H9 (cell line): ENCODE data around the gene RPL36. TPM values are rescaled to one million over a fixed set of nuclear protein-coding genes. Genes with fewer than 3 reads are reported as not detected.

Experiments used
- DNase-seq: peaks from one replicate; pipeline ENCODE4 v3.0.0-alpha.2; 2017
- H2AFZ ChIP-seq: one replicate; pipeline ENCODE4 v1.6.1; 2013; ENCODE audit warnings: mild to moderate bottlenecking, low read length, control low read depth, moderate library complexity
- H2AK5ac ChIP-seq: 2 replicates; pipeline ENCODE4 v1.6.1; 2013; ENCODE audit warnings: low read length, control low read depth, mixed read lengths; ENCODE audit not compliant: insufficient read length
- H2BK120ac ChIP-seq: one replicate; pipeline ENCODE4 v1.6.1; 2013; ENCODE audit warnings: low read depth, mild to moderate bottlenecking, low read length, control low read depth, inconsistent platforms; ENCODE audit not compliant: poor library complexity, severe bottlenecking
- H2BK12ac ChIP-seq: 2 replicates; pipeline ENCODE4 v1.6.1; 2013; ENCODE audit warnings: low read length, control low read depth, mixed read lengths, low read depth; ENCODE audit not compliant: insufficient read length
- H2BK15ac ChIP-seq: 2 replicates; pipeline ENCODE4 v1.6.1; 2013; ENCODE audit warnings: low read depth, low read length, control low read depth
- H2BK20ac ChIP-seq: one replicate; pipeline ENCODE4 v1.6.1; 2013; ENCODE audit warnings: low read depth, mild to moderate bottlenecking, low read length, control low read depth, inconsistent platforms; ENCODE audit not compliant: poor library complexity, severe bottlenecking
- H2BK5ac ChIP-seq: 2 replicates; pipeline ENCODE4 v1.6.1; 2013; ENCODE audit warnings: low read length, control low read depth, mixed read lengths; ENCODE audit not compliant: insufficient read length
- H3K14ac ChIP-seq: 2 replicates; pipeline ENCODE4 v1.6.1; 2013; ENCODE audit warnings: low read length, control low read depth; ENCODE audit not compliant: insufficient read depth
- H3K18ac ChIP-seq: 2 replicates; pipeline ENCODE4 v1.6.1; 2013; ENCODE audit warnings: low read depth, mild to moderate bottlenecking, mixed read lengths, low read length, control low read depth; ENCODE audit not compliant: insufficient read length
- H3K23ac ChIP-seq: 2 replicates; pipeline ENCODE4 v1.6.1; 2013; ENCODE audit warnings: low read length, control low read depth, mixed read lengths, low read depth; ENCODE audit not compliant: insufficient read length
- H3K23me2 ChIP-seq: 2 replicates; pipeline ENCODE4 v1.6.1; 2013; ENCODE audit warnings: low read depth, mild to moderate bottlenecking, mixed read lengths, low read length, control low read depth; ENCODE audit not compliant: insufficient read length, poor library complexity, severe bottlenecking
- H3K27ac ChIP-seq: 2 replicates; pipeline ENCODE4 v1.5.1; 2013; ENCODE audit warnings: low read length, control low read depth, mixed read lengths, low read depth; ENCODE audit not compliant: insufficient read length
- H3K27me3 ChIP-seq: 2 replicates; pipeline ENCODE4 v1.6.1; 2013; ENCODE audit warnings: low read length, control low read depth, inconsistent platforms; ENCODE audit not compliant: insufficient read depth
- H3K4ac ChIP-seq: 2 replicates; pipeline ENCODE4 v1.6.1; 2013; ENCODE audit warnings: low read depth, mild to moderate bottlenecking, control low read depth, inconsistent platforms, low read length, moderate library complexity
- H3K4me1 ChIP-seq: 2 replicates; pipeline ENCODE4 v1.6.1; 2013; ENCODE audit warnings: low read length, control low read depth, inconsistent platforms; ENCODE audit not compliant: insufficient read depth
- H3K4me2 ChIP-seq: 2 replicates; pipeline ENCODE4 v1.6.1; 2013; ENCODE audit warnings: low read length, control low read depth, mixed read lengths; ENCODE audit not compliant: insufficient read length, insufficient read depth
- H3K56ac ChIP-seq: 2 replicates; pipeline ENCODE4 v1.6.1; 2013; ENCODE audit warnings: low read depth, mild to moderate bottlenecking, mixed read lengths, low read length, control low read depth; ENCODE audit not compliant: insufficient read length
- H3K79me1 ChIP-seq: 2 replicates; pipeline ENCODE4 v1.6.1; 2013; ENCODE audit warnings: low read depth, mild to moderate bottlenecking, moderate library complexity, low read length, control low read depth, inconsistent platforms; ENCODE audit not compliant: insufficient read depth, poor library complexity, severe bottlenecking
- H3K79me2 ChIP-seq: 2 replicates; pipeline ENCODE4 v1.6.1; 2013; ENCODE audit warnings: low read length, control low read depth, inconsistent platforms; ENCODE audit not compliant: insufficient read depth
- H3K9ac ChIP-seq: 2 replicates; pipeline ENCODE4 v1.6.1; 2013; ENCODE audit warnings: low read length, control low read depth, mixed read lengths; ENCODE audit not compliant: insufficient read length; ENCODE audit errors: extremely low read depth
- H3K9me3 ChIP-seq: one replicate; pipeline ENCODE4 v1.6.1; 2013; ENCODE audit warnings: low read depth, low read length, inconsistent platforms; ENCODE audit not compliant: control insufficient read depth
- H3T11ph ChIP-seq: one replicate; pipeline ENCODE4 v1.6.1; 2013; ENCODE audit warnings: mild to moderate bottlenecking, low read length, control low read depth, inconsistent platforms
- H4K20me1 ChIP-seq: one replicate; pipeline ENCODE4 v1.6.1; 2013; ENCODE audit not compliant: control insufficient read depth, insufficient read length, insufficient read depth
- H4K5ac ChIP-seq: 2 replicates; pipeline ENCODE4 v1.6.1; 2013; ENCODE audit warnings: low read depth, mild to moderate bottlenecking, mixed read lengths, low read length, control low read depth; ENCODE audit not compliant: insufficient read length
- H4K8ac ChIP-seq: replicated peaks from 2 replicates; pipeline ENCODE4 v1.6.1; 2013; ENCODE audit warnings: low read length, control low read depth, mixed read lengths, low read depth; ENCODE audit not compliant: insufficient read length
- H4K91ac ChIP-seq: 2 replicates; pipeline ENCODE4 v1.6.1; 2013; ENCODE audit warnings: low read depth, mild to moderate bottlenecking, moderate library complexity, mixed read lengths, low read length, control low read depth; ENCODE audit not compliant: insufficient read length
- H3K27ac Mint-ChIP-seq, 3 experiments: 2 replicates in 2 of 3; 3 replicates in 1 of 3; pipeline ENCODE4 v1.8.0; 2020 to 2021; ENCODE audit warnings: mixed read lengths in 3 of 3, mild to moderate bottlenecking in 1 of 3, moderate library complexity in 1 of 3
- H3K27me3 Mint-ChIP-seq: 2 replicates; pipeline ENCODE4 v1.8.0; 2021; ENCODE audit warnings: low read depth, mild to moderate bottlenecking, moderate library complexity, mixed read lengths
- H3K36me3 Mint-ChIP-seq, 3 experiments: 2 replicates in 2 of 3; 3 replicates in 1 of 3; pipeline ENCODE4 v1.8.0; 2020 to 2021; ENCODE audit warnings: low read depth in 3 of 3, mixed read lengths in 3 of 3; ENCODE audit not compliant: insufficient read depth in 1 of 3
- H3K4me1 Mint-ChIP-seq, 2 experiments: 2 replicates each; pipeline ENCODE4 v1.8.0; 2020; ENCODE audit warnings: mixed read lengths in 2 of 2
- H3K4me3 Mint-ChIP-seq, 2 experiments: 2 replicates in 1 of 2; 3 replicates in 1 of 2; pipeline ENCODE4 v1.8.0; 2020 to 2021; ENCODE audit warnings: mild to moderate bottlenecking in 2 of 2, mixed read lengths in 2 of 2, moderate library complexity in 1 of 2
- H3K9me3 Mint-ChIP-seq, 2 experiments: 2 replicates in 1 of 2; 3 replicates in 1 of 2; pipeline ENCODE4 v1.8.0; 2020; ENCODE audit warnings: mild to moderate bottlenecking in 2 of 2, mixed read lengths in 2 of 2, moderate library complexity in 1 of 2
- CTCF ChIP-seq: fragments of 200-600 bp; sonication (generic); conservative IDR thresholded peaks from 3 replicates; pipeline ENCODE4 v1.8.0; 2021; ENCODE audit warnings: antibody characterized with exemption, mild to moderate bottlenecking
- WGBS: extraction: QIAGEN DNeasy Blood & Tissue Kit; methylation state at CpG from one replicate; pipeline ENCODE4 v1.1.7; 2013; ENCODE audit warnings: missing lambda C conversion rate, low lambda C conversion rate, mixed read lengths; ENCODE audit not compliant: insufficient read length; ENCODE audit errors: extremely low coverage; 5-methylcytosine and 5-hydroxymethylcytosine counted together
- total RNA-seq: library from RNA; stranded (reverse); gene quantifications from 2 replicates; pipeline ENCODE4 v1.2.1, GENCODE V29; 2021

Gene RPL36
- total RNA-seq, 1 experiment from 2014 or later, result 1,074 TPM

GRCh38 chr19:5690955-5691821 is 1.1 kb downstream of the RPL36 start:
- Histone ChIP-seq H3K4ac (no peak overlapping the region), H3K4me2 (peak overlapping the region; percentile 54), H4K8ac (no peak overlapping the region), H4K5ac (no peak overlapping the region), H3K23ac (no peak overlapping the region), H3K4me1 (no peaks in the 10 kb centered on the region), H3T11ph (no peak overlapping the region), H3K79me2 (peaks cover 14% of the 10 kb centered on the region; the same call in 1 of the 2 replicates), H3K56ac (no peak overlapping the region), H3K18ac (no peak overlapping the region), H2BK5ac (no peak overlapping the region), H4K20me1 (no peaks in the 10 kb centered on the region), H2AK5ac (no peak overlapping the region), H3K23me2 (peaks cover 5% of the 10 kb centered on the region), H2BK12ac (no peak overlapping the region), H3K9me3 (no peaks in the 10 kb centered on the region), H4K91ac (no peak overlapping the region), H2AFZ (no peak overlapping the region), H3K27ac (no peak overlapping the region), H2BK120ac (no peak overlapping the region), H2BK15ac (no peak overlapping the region), H3K14ac (no peak overlapping the region), H2BK20ac (no peak overlapping the region), H3K79me1 (no peaks in the 10 kb centered on the region), H3K27me3 (no peaks in the 10 kb centered on the region), H3K9ac (peak overlapping the region; percentile 98)
- H3K4me3 Mint-ChIP-seq, result peak overlapping the region; percentile 98 to 100
- DNase-seq, result peak; percentile 37
- peaks cover 5 to 6% of the 10 kb centered on the region in 2 experiments; a peak in 2 of 5 replicates for H3K9me3 Mint-ChIP-seq
- H3K27me3 Mint-ChIP-seq, result peaks cover 9% of the 10 kb centered on the region
- H3K4me1 Mint-ChIP-seq, result peaks cover 4 to 9% of the 10 kb centered on the region in 2 experiments
- no CpG with 5 or more reads among the region's 54 CpGs for WGBS
- TF ChIP-seq CTCF, result no peak
- peak overlapping the region; percentile 96 to 99 (median 99) for H3K27ac Mint-ChIP-seq
- H3K36me3 Mint-ChIP-seq, result peaks cover 31 to 52% (median 40%) of the 10 kb centered on the region in 3 experiments
